H1 (cell line): ENCODE results near the gene S100A11. TPM values are rescaled to one million over a fixed set of nuclear protein-coding genes. Genes with fewer than 3 reads are reported as not detected.

Experiments used
- CTCF ChIA-PET: fragments of 300-600 bp; sonication (Branson Sonifier 250); formaldehyde crosslinking; loops from one replicate; lab custom pipeline; 2021; ENCODE audit not compliant: partially characterized antibody; lab: Charles Lee
- POLR2A ChIA-PET: fragments of 300-600 bp; sonication (Branson Sonifier 250); formaldehyde crosslinking; loops from one replicate; lab custom pipeline; 2021; ENCODE audit warnings: inconsistent platforms; ENCODE audit not compliant: partially characterized antibody; lab: Charles Lee
- DNase-seq, 2 experiments: peaks; one replicate each; pipeline versions ENCODE4 v3.0.0 to v3.0.0-alpha.2; 2010 to 2022; ENCODE audit warnings: low spot score in 2 of 2, low read depth in 1 of 2, mixed read lengths in 1 of 2
- FAIRE-seq: peaks from 2 replicates; lab custom pipeline; 2011; peaks lifted over from hg19 to GRCh38; lab: Jason Lieb, UNC
- H2AFZ ChIP-seq: 2 replicates; pipeline ENCODE4 v1.8.1; 2012; ENCODE audit warnings: low read length, inconsistent platforms
- H2AK5ac ChIP-seq: 2 replicates; pipeline ENCODE4 v1.6.1; 2013; ENCODE audit warnings: low read depth, low read length
- H2BK120ac ChIP-seq: replicated peaks from 2 replicates; pipeline ENCODE3; 2013; ENCODE audit warnings: low read depth, low read length, inconsistent platforms
- H2BK12ac ChIP-seq: 2 replicates; pipeline ENCODE4 v1.6.1; 2013; ENCODE audit warnings: low read depth, low read length
- H2BK15ac ChIP-seq: 2 replicates; pipeline ENCODE4 v1.6.1; 2013; ENCODE audit warnings: low read length
- H2BK20ac ChIP-seq: 2 replicates; pipeline ENCODE4 v1.6.1; 2013; ENCODE audit warnings: low read length
- H2BK5ac ChIP-seq: 2 replicates; pipeline ENCODE4 v1.6.1; 2013; ENCODE audit warnings: low read depth, low read length
- H3K14ac ChIP-seq: 2 replicates; pipeline ENCODE4 v1.6.1; 2013; ENCODE audit warnings: inconsistent platforms; ENCODE audit not compliant: insufficient read length
- H3K18ac ChIP-seq: 2 replicates; pipeline ENCODE4 v1.6.1; 2013; ENCODE audit warnings: low read length; ENCODE audit errors: extremely low read depth
- H3K23ac ChIP-seq: 2 replicates; pipeline ENCODE4 v1.6.1; 2013; ENCODE audit warnings: inconsistent platforms; ENCODE audit not compliant: insufficient read length
- H3K23me2 ChIP-seq: 2 replicates; pipeline ENCODE4 v1.6.1; 2013; ENCODE audit warnings: low read depth, low read length
- H3K27ac ChIP-seq: 2 replicates; pipeline ENCODE4 v1.6.1; 2011; ENCODE audit warnings: low read depth, low read length, inconsistent platforms
- H3K27me3 ChIP-seq, 4 experiments: replicated peaks in 1 of 4; 1 replicate in 1 of 4; 2 replicates in 3 of 4; pipeline versions ENCODE4 v1.6.1 to v1.8.1; 2011 to 2013; ENCODE audit warnings: low read length in 3 of 4, mild to moderate bottlenecking in 3 of 4, inconsistent platforms in 2 of 4, mixed read lengths in 2 of 4, moderate library complexity in 1 of 4; ENCODE audit not compliant: control insufficient read depth in 3 of 4, insufficient read depth in 3 of 4; ENCODE audit errors: extremely low read depth in 1 of 4
- H3K36me3 ChIP-seq, 4 experiments: 2 replicates each; pipeline versions ENCODE4 v1.6.1 to v1.8.1; 2011 to 2013; ENCODE audit warnings: mild to moderate bottlenecking in 4 of 4, low read length in 3 of 4, moderate library complexity in 2 of 4, control low read depth in 1 of 4, inconsistent platforms in 1 of 4; ENCODE audit not compliant: insufficient read depth in 4 of 4, control insufficient read depth in 2 of 4
- H3K4ac ChIP-seq: replicated peaks from 2 replicates; pipeline ENCODE3; 2013; ENCODE audit warnings: low read length, low read depth, mixed read lengths, inconsistent platforms; ENCODE audit not compliant: insufficient read length
- H3K4me1 ChIP-seq, 4 experiments: replicated peaks in 1 of 4; 1 replicate in 1 of 4; 2 replicates in 3 of 4; pipeline versions ENCODE4 v1.6.1 to v1.8.1; 2011 to 2013; ENCODE audit warnings: low read length in 3 of 4, inconsistent platforms in 2 of 4, mixed read lengths in 1 of 4; ENCODE audit not compliant: insufficient read depth in 4 of 4, control insufficient read depth in 3 of 4
- H3K4me2 ChIP-seq, 2 experiments: 2 replicates each; pipeline versions ENCODE4 v1.6.1 to v1.8.1; 2011 to 2013; ENCODE audit warnings: low read depth in 2 of 2, low read length in 2 of 2, control low read depth in 1 of 2, inconsistent platforms in 1 of 2, mild to moderate bottlenecking in 1 of 2; ENCODE audit not compliant: insufficient read depth in 1 of 2
- H3K4me3 ChIP-seq, 4 experiments: fragments of 200-600, 300-600 bp in 1 of 4; sonication (generic), shearing (Covaris generic), sonication (Bioruptor Twin) in 1 of 4; 2 replicates each; pipeline versions ENCODE4 v1.5.1 to v1.8.1; 2011 to 2016; ENCODE audit warnings: low read length in 4 of 4, low read depth in 3 of 4, control low read depth in 2 of 4, inconsistent platforms in 2 of 4, mild to moderate bottlenecking in 2 of 4, mixed read lengths in 1 of 4, moderate library complexity in 1 of 4; ENCODE audit not compliant: insufficient read depth in 2 of 4; ENCODE audit errors: extremely low read depth in 1 of 4
- H3K56ac ChIP-seq: replicated peaks from 2 replicates; pipeline ENCODE3; 2013; ENCODE audit warnings: low read depth, mild to moderate bottlenecking, mixed read lengths, low read length, inconsistent platforms; ENCODE audit not compliant: insufficient read length
- H3K79me1 ChIP-seq: 2 replicates; pipeline ENCODE4 v1.6.1; 2013; ENCODE audit warnings: low read depth, low read length, control low read depth
- H3K79me2 ChIP-seq, 2 experiments: 2 replicates each; pipeline versions ENCODE4 v1.6.1 to v1.8.1; 2012 to 2013; ENCODE audit warnings: low read length in 2 of 2, mild to moderate bottlenecking in 2 of 2, inconsistent platforms in 1 of 2; ENCODE audit not compliant: insufficient read depth in 2 of 2, control insufficient read depth in 1 of 2
- H3K9ac ChIP-seq, 4 experiments: replicated peaks in 1 of 4; 1 replicate in 1 of 4; 2 replicates in 3 of 4; pipeline versions ENCODE4 v1.6.1 to v1.8.1; 2011 to 2013; ENCODE audit warnings: low read depth in 3 of 4, low read length in 3 of 4, control low read depth in 2 of 4, mild to moderate bottlenecking in 2 of 4, moderate library complexity in 2 of 4, inconsistent platforms in 1 of 4; ENCODE audit errors: extremely low read depth in 1 of 4
- H3K9me3 ChIP-seq, 2 experiments: 2 replicates each; pipeline versions ENCODE4 v1.6.1 to v1.8.1; 2012 to 2013; ENCODE audit warnings: mild to moderate bottlenecking in 2 of 2, moderate library complexity in 2 of 2, control low read depth in 1 of 2, inconsistent platforms in 1 of 2, low read depth in 1 of 2, low read length in 1 of 2, mixed read lengths in 1 of 2; ENCODE audit not compliant: insufficient read depth in 2 of 2
- H4K20me1 ChIP-seq, 2 experiments: replicated peaks in 1 of 2; 2 replicates each; pipeline versions ENCODE3 to v1.8.1; 2011 to 2013; ENCODE audit warnings: inconsistent platforms in 2 of 2, low read length in 2 of 2, mild to moderate bottlenecking in 1 of 2; ENCODE audit not compliant: insufficient read depth in 2 of 2, control insufficient read depth in 1 of 2
- H4K5ac ChIP-seq: 2 replicates; pipeline ENCODE4 v1.6.1; 2013; ENCODE audit warnings: low read length, low read depth, mixed read lengths, inconsistent platforms; ENCODE audit not compliant: insufficient read length
- H4K8ac ChIP-seq: 2 replicates; pipeline ENCODE4 v1.8.0; 2013; ENCODE audit warnings: mild to moderate bottlenecking, moderate library complexity, low read length, inconsistent platforms; ENCODE audit not compliant: insufficient read depth; ENCODE audit errors: extremely low read depth
- H4K91ac ChIP-seq: replicated peaks from 2 replicates; pipeline ENCODE3; 2013; ENCODE audit warnings: low read length, mixed read lengths, inconsistent platforms; ENCODE audit not compliant: insufficient read length
- BRCA1 ChIP-seq: IDR thresholded peaks from 2 replicates; pipeline ENCODE4 v1.6.1; 2012; ENCODE audit warnings: low read depth, low read length, improper control_type of control experiment
- RAD21 ChIP-seq, 2 experiments: IDR thresholded peaks in 1 of 2; conservative IDR thresholded peaks in 1 of 2; 2 replicates each; pipeline ENCODE4 v1.6.1; 2011; ENCODE audit warnings: low read depth in 2 of 2, low read length in 2 of 2, improper control_type of control experiment in 1 of 2, inconsistent platforms in 1 of 2, mild to moderate bottlenecking in 1 of 2, moderate library complexity in 1 of 2
- WGBS, 2 experiments: shearing (Covaris generic) in 1 of 2; methylation state at CpG; one replicate each; pipeline versions ENCODE4 v1.1.6 to v1.1.7; 2013 to 2015; ENCODE audit warnings: low lambda C conversion rate in 2 of 2, mixed read lengths in 2 of 2, inconsistent platforms in 1 of 2, low coverage in 1 of 2, missing lambda C conversion rate in 1 of 2; ENCODE audit not compliant: insufficient replicate concordance in 2 of 2, insufficient coverage in 1 of 2, insufficient read length in 1 of 2; ENCODE audit errors: extremely low coverage in 1 of 2, missing lambda C conversion rate in 1 of 2; 5-methylcytosine and 5-hydroxymethylcytosine counted together
- polyA plus RNA-seq, 7 experiments: library from polyadenylated mRNA; depleted of rRNA in 3 of 7; stranded (reverse) in 5 of 7; unstranded in 2 of 7; fragments of >200 nt in 5 of 7; fragments of 200-250 nt in 2 of 7; gene quantifications; 1 replicate in 5 of 7; 2 replicates in 1 of 7; 4 replicates in 1 of 7; pipeline versions ENCODE4 v1.2.1 to v1.2.3, GENCODE V29; 2011 to 2013; ENCODE audit warnings: missing spikeins in 2 of 7, mixed read lengths in 2 of 7
- total RNA-seq: library from RNA; stranded (reverse); fragmentation: NEBNext Ultra II Directional; extraction: Animal tissue kit (Norgen Biotek cat#: 25700); gene quantifications from 2 replicates; pipeline ENCODE4 v1.2.1, GENCODE V29; 2021
- TF ChIP-seq, protein P1 (sequence below), 3 experiments: IDR thresholded peaks; 1 replicate in 2 of 3; 2 replicates in 1 of 3; pipeline versions ENCODE4 v1.5.1 to v1.6.1; 2011; ENCODE audit warnings: low read length in 3 of 3, mild to moderate bottlenecking in 3 of 3, inconsistent platforms in 2 of 3, low read depth in 1 of 3, moderate library complexity in 1 of 3; ENCODE audit not compliant: insufficient read depth in 1 of 3; ENCODE audit errors: control extremely low read depth in 1 of 3
- TF ChIP-seq, protein P2 (sequence below): IDR thresholded peaks from 2 replicates; pipeline ENCODE4 v1.6.1; 2012; ENCODE audit warnings: inconsistent platforms

S100A11 gene
- total and polyA plus RNA-seq, 2 of the 8 experiments (the other 6 are each of a cell fraction or from before 2014, with no cell fraction given): 120 to 343 TPM

DNA sequence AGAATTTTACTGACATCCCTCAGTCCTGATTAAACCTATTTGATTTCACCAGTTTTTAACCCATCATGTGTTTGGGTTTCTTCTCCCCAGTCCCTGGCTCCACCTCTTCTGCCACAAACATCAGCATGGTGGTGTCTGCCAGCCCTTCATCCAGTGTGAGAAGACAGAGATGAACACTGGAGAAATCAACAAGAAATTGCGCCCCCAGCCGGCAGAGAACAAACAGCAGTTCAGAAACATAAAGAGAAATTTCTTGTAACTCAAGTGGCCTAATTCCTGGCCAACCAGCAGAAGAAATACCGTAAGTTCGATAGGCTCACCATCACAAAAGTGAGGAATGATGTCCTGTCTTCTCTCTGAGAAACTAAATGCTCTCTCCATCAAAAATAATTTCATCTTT is 18.3 kb downstream of the S100A11 start:
- H3K79me1 ChIP-seq: no peaks in the 10 kb centered on the region
- DNase-seq (peak in 1 of 2 experiments; percentile 82), FAIRE-seq (no peak)
- H2BK15ac ChIP-seq: no peak overlapping the region
- H4K8ac ChIP-seq: no peak overlapping the region
- no peaks in the 10 kb centered on the region for H3K79me2 ChIP-seq
- H3K23ac ChIP-seq: no peak overlapping the region
- TF ChIP-seq, protein P1, sequence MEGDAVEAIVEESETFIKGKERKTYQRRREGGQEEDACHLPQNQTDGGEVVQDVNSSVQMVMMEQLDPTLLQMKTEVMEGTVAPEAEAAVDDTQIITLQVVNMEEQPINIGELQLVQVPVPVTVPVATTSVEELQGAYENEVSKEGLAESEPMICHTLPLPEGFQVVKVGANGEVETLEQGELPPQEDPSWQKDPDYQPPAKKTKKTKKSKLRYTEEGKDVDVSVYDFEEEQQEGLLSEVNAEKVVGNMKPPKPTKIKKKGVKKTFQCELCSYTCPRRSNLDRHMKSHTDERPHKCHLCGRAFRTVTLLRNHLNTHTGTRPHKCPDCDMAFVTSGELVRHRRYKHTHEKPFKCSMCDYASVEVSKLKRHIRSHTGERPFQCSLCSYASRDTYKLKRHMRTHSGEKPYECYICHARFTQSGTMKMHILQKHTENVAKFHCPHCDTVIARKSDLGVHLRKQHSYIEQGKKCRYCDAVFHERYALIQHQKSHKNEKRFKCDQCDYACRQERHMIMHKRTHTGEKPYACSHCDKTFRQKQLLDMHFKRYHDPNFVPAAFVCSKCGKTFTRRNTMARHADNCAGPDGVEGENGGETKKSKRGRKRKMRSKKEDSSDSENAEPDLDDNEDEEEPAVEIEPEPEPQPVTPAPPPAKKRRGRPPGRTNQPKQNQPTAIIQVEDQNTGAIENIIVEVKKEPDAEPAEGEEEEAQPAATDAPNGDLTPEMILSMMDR (IDR thresholded peaks at IDR 0.05; ENCODE audit: control extremely low read depth in 1 of 3, insufficient read depth in 1 of 3, low read depth in 1 of 3, low read length in 3 of 3): peak; percentile 18 to 73 (median 64)
- TF ChIP-seq RAD21 (IDR thresholded peaks at IDR 0.05 in 1 of 2, conservative IDR thresholded peaks at IDR 0.05 in 1 of 2; ENCODE audit: low read depth in 2 of 2, low read length in 2 of 2) (peak; percentile 20 to 23; a peak in 3 of 4 replicates), BRCA1 (no peak)
- TF ChIP-seq, protein P2, sequence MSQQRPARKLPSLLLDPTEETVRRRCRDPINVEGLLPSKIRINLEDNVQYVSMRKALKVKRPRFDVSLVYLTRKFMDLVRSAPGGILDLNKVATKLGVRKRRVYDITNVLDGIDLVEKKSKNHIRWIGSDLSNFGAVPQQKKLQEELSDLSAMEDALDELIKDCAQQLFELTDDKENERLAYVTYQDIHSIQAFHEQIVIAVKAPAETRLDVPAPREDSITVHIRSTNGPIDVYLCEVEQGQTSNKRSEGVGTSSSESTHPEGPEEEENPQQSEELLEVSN: no peak
- H3K18ac ChIP-seq: no peak overlapping the region
- H4K91ac ChIP-seq: no peak overlapping the region
- H2BK12ac ChIP-seq: no peak overlapping the region
- no peak overlapping the region for H3K4me2 ChIP-seq
- no peak overlapping the region for H3K27ac ChIP-seq
- H2AK5ac ChIP-seq: no peak overlapping the region
- no peak overlapping the region for H3K56ac ChIP-seq
- H3K4ac ChIP-seq: no peak overlapping the region
- H3K36me3 ChIP-seq: no peaks in the 10 kb centered on the region
- H2BK20ac ChIP-seq: no peak overlapping the region
- H3K27me3 ChIP-seq: no peaks in the 10 kb centered on the region
- H2BK5ac ChIP-seq: no peak overlapping the region; the same call in 1 of the 2 replicates
- H3K23me2 ChIP-seq: no peaks in the 10 kb centered on the region
- H3K14ac ChIP-seq: no peak overlapping the region
- peaks cover 0 to 3% (median 1%) of the 10 kb centered on the region in 4 experiments; a peak in 3 of 7 replicates for H3K4me1 ChIP-seq
- no peaks in the 10 kb centered on the region for H4K20me1 ChIP-seq
- H3K9ac ChIP-seq: no peak overlapping the region
- no peak overlapping the region for H2BK120ac ChIP-seq
- ChIA-PET CTCF (interaction anchor here (0.6 to 2.5 kb wide), 17 partner anchors 10 to 1533 kb away, joined by 3 to 27 read pairs (median 5); partner anchors contain the start of gene S100A11), POLR2A (interaction anchor here (0.7 kb wide), 1 partner anchor 12 kb away, joined by 3 read pairs; no protein-coding TSS in a partner anchor)
- 47% methylated on average over 4 of the region's 4 CpGs; no CpG with 5 or more reads in 1 of the 2 experiments for WGBS, 2 experiments
- H4K5ac ChIP-seq: no peak overlapping the region
- H3K4me3 ChIP-seq: no peak overlapping the region
- H3K9me3 ChIP-seq: no peaks in the 10 kb centered on the region
- no peak overlapping the region for H2AFZ ChIP-seq
